PC-3 (cell line): ENCODE measurements around the gene UBAC2.

ENCODE experiments used
- EZH2phosphoT487 ChIP-seq: fragments of 300-600 bp; sonication (generic); IDR thresholded peaks from 2 replicates; pipeline ENCODE4 v1.6.1; 2018; ENCODE audit warnings: mild to moderate bottlenecking, antibody characterized with exemption, low read length, borderline replicate concordance
- TF ChIP-seq, protein P1 (sequence below): fragments of 300-600 bp; sonication (generic); conservative IDR thresholded peaks from 2 replicates; pipeline ENCODE4 v1.5.1; 2017; ENCODE audit warnings: antibody characterized with exemption, low read depth, mild to moderate bottlenecking, low read length

DNA sequence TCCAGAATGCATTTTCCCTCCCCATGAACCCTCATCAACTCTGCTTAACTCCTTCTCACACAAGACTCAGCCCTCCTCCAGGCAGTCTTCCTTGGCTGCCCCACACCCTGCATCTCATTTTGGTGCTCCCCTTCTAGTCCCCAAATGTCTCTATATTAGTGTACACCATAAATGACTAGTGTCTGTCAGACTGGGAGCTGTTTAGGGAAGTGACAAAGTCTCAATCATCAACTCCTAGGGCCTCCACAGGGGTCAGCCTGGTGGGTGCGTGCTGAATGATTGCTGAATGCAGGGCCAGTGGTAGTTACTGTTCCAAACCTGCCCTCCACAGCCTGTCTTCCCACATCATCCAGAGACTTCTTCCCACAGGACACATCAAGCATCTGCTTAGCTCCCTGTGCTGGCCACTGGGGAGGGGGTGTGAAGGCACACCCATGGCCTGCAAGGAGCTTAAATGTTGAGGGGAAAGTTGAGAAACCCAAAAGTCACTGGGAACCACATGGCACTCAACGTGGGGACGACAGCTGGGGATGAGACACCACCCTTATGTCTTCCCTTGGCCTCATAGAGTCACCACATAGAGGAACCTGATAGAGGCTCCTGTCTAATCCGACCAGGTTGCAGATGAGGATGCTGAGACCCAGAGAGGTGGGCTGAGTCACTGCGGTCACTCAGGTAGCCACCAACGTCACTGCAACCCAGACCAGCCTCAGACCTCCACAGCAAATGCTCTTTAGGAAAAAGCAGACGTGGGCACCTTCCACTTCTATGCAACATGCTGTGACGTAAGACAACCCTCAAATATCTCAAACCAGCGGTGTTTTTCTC is 221.3 kb downstream of the UBAC2 start:
- TF ChIP-seq, protein P1, sequence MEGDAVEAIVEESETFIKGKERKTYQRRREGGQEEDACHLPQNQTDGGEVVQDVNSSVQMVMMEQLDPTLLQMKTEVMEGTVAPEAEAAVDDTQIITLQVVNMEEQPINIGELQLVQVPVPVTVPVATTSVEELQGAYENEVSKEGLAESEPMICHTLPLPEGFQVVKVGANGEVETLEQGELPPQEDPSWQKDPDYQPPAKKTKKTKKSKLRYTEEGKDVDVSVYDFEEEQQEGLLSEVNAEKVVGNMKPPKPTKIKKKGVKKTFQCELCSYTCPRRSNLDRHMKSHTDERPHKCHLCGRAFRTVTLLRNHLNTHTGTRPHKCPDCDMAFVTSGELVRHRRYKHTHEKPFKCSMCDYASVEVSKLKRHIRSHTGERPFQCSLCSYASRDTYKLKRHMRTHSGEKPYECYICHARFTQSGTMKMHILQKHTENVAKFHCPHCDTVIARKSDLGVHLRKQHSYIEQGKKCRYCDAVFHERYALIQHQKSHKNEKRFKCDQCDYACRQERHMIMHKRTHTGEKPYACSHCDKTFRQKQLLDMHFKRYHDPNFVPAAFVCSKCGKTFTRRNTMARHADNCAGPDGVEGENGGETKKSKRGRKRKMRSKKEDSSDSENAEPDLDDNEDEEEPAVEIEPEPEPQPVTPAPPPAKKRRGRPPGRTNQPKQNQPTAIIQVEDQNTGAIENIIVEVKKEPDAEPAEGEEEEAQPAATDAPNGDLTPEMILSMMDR, result no peak
- TF ChIP-seq EZH2phosphoT487, result no peak
